Mononuclear cell (primary cell): Measurements from ENCODE around the gene ACSL6. TPM values are rescaled to one million over a fixed set of nuclear protein-coding genes. Genes with fewer than 3 reads are reported as not detected.

ENCODE experiments used
- H3K27me3 ChIP-seq: 2 replicates; pipeline ENCODE4 v1.6.0; 2011; ENCODE audit warnings: low read length, control low read depth; ENCODE audit not compliant: insufficient read depth
- H3K4me1 ChIP-seq: 2 replicates; pipeline ENCODE4 v1.5.1; 2011; ENCODE audit warnings: mild to moderate bottlenecking, low read length, control low read depth; ENCODE audit not compliant: insufficient read depth
- H3K4me3 ChIP-seq: 2 replicates; pipeline ENCODE4 v1.5.1; 2011; ENCODE audit warnings: mild to moderate bottlenecking, low read length, moderate library complexity
- H3K9me3 ChIP-seq: 2 replicates; pipeline ENCODE4 v1.5.1; 2011; ENCODE audit warnings: low read depth, mild to moderate bottlenecking, control low read depth, low read length
- total RNA-seq: library from RNA; depleted of rRNA; stranded (reverse); fragments of >200 nt; gene quantifications from one replicate; pipeline ENCODE4 v1.2.3, GENCODE V29; 2012

Gene ACSL6
- total RNA-seq, 1 donor, result 24.8 TPM

DNA sequence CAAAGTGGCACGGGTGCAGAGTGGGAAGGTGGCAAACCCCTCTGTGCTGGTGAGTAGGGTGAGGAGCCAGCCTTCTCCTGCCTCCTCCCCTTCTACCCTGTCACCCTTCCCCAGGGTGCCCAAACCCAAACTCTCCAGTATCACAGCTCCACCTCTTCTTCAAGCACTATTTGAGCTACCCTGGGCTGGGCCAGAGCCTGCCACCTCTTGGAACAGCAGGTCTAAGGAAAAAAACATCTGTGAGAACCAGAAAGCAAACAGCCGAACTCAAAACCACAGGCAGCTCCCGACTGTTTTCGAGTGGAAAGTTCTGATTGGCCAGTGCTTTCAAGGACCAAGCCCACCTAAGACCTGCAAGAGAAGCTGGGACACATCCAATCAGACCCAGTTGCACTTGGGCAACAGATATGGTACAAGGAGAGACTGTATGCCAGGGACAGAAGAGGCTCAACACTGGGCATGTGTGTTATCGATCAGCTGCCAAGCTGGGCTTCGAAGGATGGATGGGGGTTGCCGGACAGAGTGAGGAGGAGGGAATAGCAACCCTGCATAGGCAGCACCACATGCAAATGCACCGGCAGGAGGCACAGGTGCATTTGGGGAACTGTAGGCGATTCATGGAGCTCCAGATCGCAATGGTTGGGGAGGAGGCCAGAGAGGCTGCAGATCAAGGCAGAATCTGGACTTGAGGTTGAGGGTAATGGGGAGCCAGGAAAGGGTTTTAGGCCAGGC is 19.7 kb downstream of the ACSL6 start:
- no peaks in the 10 kb centered on the region for H3K4me1 ChIP-seq
- H3K27me3 ChIP-seq, result no peaks in the 10 kb centered on the region
- no peaks in the 10 kb centered on the region for H3K9me3 ChIP-seq
- no peak overlapping the region for H3K4me3 ChIP-seq

- no peak overlapping the region for H3K4me3 ChIP-seq
- H3K27me3 ChIP-seq, result no peaks in the 10 kb centered on the region
- no peaks in the 10 kb centered on the region for H3K9me3 ChIP-seq
- no peaks in the 10 kb centered on the region for H3K4me1 ChIP-seq
These were observed 20.7 kb downstream of the ACSL6 start for GRCh38 chr5:131990716-131991115.

DNA sequence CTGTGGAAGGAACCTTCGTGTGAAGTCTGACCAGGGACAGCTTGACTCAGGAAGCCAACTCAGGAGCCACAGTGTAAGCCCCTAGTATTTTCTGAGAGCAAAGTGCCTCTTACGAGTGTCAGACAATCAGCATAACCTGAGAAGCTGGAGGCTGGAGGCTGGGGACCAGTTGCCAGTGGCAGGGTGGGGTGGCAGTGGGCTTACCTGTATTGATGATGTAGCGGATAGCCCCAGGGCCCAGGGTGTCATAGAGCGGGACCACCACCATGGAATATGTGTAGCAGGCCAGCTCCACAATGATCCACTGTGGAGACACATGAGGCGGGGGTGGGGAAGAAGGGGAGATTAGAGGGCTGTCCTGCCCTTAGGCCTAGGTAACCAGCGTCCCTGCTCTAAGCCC is 22.9 kb downstream of the ACSL6 start:
- Histone ChIP-seq H3K4me3 (no peak overlapping the region), H3K9me3 (no peaks in the 10 kb centered on the region), H3K27me3 (no peaks in the 10 kb centered on the region), H3K4me1 (no peaks in the 10 kb centered on the region)

DNA sequence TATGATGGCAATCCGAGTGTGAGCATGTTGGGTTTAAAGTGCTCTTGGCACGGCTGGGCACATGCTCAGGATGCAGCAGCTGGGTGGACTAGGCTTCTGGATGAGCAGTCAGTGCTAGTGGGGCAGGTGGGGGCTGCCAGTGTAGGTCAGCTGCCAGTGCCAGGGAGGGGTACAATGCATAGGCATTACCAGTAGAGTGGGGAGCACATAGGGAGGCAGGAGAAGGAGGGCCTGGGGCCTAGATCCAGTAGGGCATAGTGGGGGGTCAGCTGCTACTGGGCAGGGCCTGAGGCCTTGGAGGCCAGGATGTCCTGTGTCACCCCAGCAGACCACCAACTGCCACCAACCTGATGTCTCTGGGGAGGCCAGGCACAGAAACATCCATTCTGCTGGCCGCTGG is 24.2 kb downstream of the ACSL6 start:
- Histone ChIP-seq H3K4me1 (no peaks in the 10 kb centered on the region), H3K9me3 (no peaks in the 10 kb centered on the region), H3K27me3 (no peaks in the 10 kb centered on the region), H3K4me3 (no peak overlapping the region)

- H3K4me1 ChIP-seq, result no peaks in the 10 kb centered on the region
- H3K9me3 ChIP-seq, result no peaks in the 10 kb centered on the region
- H3K27me3 ChIP-seq, result no peaks in the 10 kb centered on the region
- no peak overlapping the region for H3K4me3 ChIP-seq
These were observed 25.1 kb downstream of the ACSL6 start for GRCh38 chr5:131986161-131986912.

DNA sequence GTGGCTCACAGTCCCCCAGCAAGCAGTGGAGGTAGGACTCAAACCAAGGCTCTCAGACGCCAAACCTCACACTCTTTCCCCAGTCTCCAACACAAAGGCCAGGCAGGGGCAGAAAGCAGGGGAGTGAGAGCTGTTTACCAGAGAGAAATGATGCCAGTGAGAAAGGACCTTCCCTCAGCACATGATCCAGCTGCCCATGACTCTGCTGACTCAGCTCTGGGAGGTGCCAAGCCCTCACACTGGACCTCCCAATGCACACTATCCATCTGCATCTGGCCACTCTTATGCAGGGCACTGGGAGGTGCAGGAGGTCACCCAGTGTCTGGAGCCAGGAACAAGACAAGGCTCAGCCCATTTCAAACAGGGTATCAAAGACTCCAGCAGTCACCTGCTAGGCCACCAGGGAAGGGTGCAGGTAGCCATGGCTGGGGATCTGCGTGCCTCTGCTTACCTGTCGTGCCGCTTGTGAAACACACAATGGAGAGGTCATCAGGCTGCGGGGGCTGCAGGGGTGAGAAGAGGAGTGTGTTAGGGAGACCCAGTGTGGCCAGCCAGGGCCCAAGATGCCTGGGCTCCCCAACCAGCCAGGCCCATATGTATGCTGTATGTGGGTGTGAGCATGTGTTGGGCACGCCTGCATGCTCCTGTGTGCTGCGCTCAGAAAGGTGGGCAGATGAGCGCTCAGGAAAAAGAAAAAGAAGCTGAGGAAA is 26.3 kb downstream of the ACSL6 start:
- Histone ChIP-seq H3K4me3 (no peak overlapping the region), H3K27me3 (no peaks in the 10 kb centered on the region), H3K9me3 (no peaks in the 10 kb centered on the region), H3K4me1 (no peaks in the 10 kb centered on the region)

DNA sequence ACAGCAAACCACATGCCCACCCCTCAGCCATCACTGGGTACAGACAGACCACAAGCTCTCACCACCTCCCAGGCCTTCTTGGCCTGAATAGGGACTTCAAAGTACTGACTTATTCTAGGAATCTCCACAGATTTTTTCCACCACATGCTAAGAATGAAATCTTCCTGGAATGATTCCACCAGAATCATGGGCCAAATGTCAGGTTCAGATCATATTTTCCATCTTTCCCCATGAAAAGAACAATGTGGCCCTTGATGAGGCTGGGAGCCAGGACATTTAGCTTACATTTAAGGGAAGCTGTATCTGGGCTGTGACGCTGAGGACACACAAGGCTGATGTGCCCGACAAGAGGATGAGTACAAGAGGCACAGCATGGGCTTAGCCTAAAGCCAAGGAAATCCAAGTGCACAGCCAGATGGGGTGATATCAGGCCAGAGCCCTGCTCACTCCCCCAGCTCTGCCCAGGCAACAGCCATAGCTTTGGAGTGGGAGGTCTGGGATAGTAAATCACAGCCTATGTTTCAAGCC is 28.1 kb downstream of the ACSL6 start:
- no peaks in the 10 kb centered on the region for H3K9me3 ChIP-seq
- H3K4me3 ChIP-seq, result no peak overlapping the region
- H3K4me1 ChIP-seq, result no peaks in the 10 kb centered on the region
- H3K27me3 ChIP-seq, result no peaks in the 10 kb centered on the region

- Histone ChIP-seq H3K4me1 (peaks cover 3% of the 10 kb centered on the region), H3K9me3 (no peaks in the 10 kb centered on the region), H3K27me3 (no peaks in the 10 kb centered on the region), H3K4me3 (no peak overlapping the region)
These were observed 29.9 kb downstream of the ACSL6 start for GRCh38 chr5:131981516-131981915.

DNA sequence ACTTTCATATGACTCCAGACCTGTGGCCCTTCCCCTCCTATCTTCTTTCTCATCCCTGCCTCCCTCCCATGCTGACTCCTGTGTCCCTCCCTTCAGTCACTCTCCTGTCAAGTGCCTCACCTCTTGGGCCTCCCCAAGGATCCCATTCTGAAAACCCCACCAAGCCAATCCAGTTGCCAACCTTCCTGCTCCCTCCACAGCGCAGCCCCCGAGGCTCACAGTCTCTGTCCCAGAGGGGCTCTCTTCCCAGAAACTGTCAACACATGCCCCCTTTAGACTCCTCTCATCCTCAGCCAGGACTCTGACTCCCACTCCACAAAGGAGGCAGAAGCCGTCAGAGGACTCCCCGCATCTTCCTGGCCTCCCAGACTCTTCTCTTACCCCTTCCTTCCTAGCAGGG is 30.8 kb downstream of the ACSL6 start:
- Histone ChIP-seq H3K4me3 (no peak overlapping the region), H3K9me3 (no peaks in the 10 kb centered on the region), H3K4me1 (peaks cover 6% of the 10 kb centered on the region), H3K27me3 (no peaks in the 10 kb centered on the region)

DNA sequence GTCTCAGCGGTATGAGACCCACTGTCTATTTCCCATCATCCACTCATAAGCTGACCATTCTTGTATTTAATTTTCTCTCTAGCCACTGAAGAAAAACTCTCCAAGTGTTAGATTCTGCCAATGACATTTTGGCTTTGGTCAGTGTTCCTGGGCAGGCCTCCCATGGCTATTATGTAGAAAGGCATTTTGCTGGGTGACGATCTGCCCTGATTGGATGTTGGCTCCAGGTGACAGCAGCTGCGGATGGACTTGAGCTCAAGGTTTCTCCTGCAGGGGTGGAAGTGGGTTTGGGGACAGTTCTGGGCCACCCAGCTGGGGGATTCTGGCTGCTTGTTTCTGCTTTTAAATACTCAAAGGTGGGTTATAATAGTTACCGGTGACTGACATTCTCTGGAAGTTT is 31.6 kb downstream of the ACSL6 start:
- H3K27me3 ChIP-seq, result no peaks in the 10 kb centered on the region
- no peaks in the 10 kb centered on the region for H3K9me3 ChIP-seq
- no peak overlapping the region for H3K4me3 ChIP-seq
- H3K4me1 ChIP-seq, result peaks cover 14% of the 10 kb centered on the region

DNA sequence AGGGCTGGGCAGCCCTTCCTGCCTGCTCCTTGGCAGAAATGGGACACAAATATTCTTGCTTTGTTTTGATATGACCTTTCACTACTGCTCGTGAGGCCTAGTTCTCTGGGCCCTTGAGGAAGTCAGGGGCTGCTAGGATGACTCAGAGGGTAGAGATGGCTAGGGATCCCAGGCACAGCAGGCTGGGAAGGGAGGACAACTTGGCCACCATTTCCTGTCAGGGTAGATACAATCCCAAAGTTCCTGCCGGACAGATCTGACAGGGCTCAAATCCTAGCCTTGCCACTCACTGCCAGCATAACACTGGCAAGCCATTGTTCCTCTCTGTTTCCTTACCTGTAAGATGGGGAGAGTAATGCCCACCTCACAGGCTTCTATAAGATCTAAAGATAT is 34.2 kb downstream of the ACSL6 start:
- Histone ChIP-seq H3K9me3 (no peaks in the 10 kb centered on the region), H3K4me3 (no peak overlapping the region), H3K27me3 (no peaks in the 10 kb centered on the region), H3K4me1 (peaks cover 16% of the 10 kb centered on the region)

GRCh38 chr5:131976414-131977211 is 34.8 kb downstream of the ACSL6 start:
- H3K4me1 ChIP-seq, result peaks cover 16% of the 10 kb centered on the region
- no peaks in the 10 kb centered on the region for H3K27me3 ChIP-seq
- no peaks in the 10 kb centered on the region for H3K9me3 ChIP-seq
- no peak overlapping the region for H3K4me3 ChIP-seq

- no peaks in the 10 kb centered on the region for H3K9me3 ChIP-seq
- peaks cover 16% of the 10 kb centered on the region for H3K4me1 ChIP-seq
- peak overlapping the region; percentile 2 for H3K4me3 ChIP-seq
- no peaks in the 10 kb centered on the region for H3K27me3 ChIP-seq
These were observed 36.3 kb downstream of the ACSL6 start for GRCh38 chr5:131974956-131975726.

DNA sequence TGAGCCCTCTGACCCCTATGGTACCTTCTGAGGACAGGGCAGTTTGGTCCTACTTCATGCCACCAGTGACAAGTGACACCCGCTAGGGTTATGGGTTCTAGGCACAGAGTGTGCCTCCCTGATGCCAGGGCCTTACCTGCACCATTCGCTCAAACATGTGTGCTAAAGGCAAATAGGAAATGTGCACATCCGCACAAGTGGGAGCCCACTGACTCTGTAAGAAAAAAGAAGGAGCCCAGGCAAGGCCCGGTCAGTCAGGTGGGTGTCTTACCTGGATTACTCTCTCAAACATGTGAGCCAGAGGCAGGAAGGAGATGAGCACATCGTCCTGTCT is 36.9 kb downstream of the ACSL6 start:
- peak overlapping the region; percentile 2 for H3K4me3 ChIP-seq
- peaks cover 16% of the 10 kb centered on the region for H3K4me1 ChIP-seq
- no peaks in the 10 kb centered on the region for H3K27me3 ChIP-seq
- H3K9me3 ChIP-seq, result no peaks in the 10 kb centered on the region
